Keratinocyte (primary cell): ENCODE measurements around the gene INPP5A.

ENCODE experiments used
- EZH2 ChIP-seq: IDR thresholded peaks from one replicate; pipeline ENCODE4 v1.6.1; 2012; ENCODE audit warnings: inconsistent platforms, mild to moderate bottlenecking, low read length, moderate library complexity
- TF ChIP-seq, protein P1 (sequence below), 3 experiments: IDR thresholded peaks in 1 of 3; conservative IDR thresholded peaks in 1 of 3; optimal IDR thresholded peaks in 1 of 3; 2 replicates in 2 of 3; 3 replicates in 1 of 3; pipeline versions ENCODE3 to v1.5.1; 2011; ENCODE audit warnings: low read length in 3 of 3, mild to moderate bottlenecking in 3 of 3, moderate library complexity in 2 of 3, control low read depth in 1 of 3, inconsistent platforms in 1 of 3; ENCODE audit not compliant: insufficient read depth in 2 of 3; ENCODE audit errors: extremely low read depth in 1 of 3

DNA sequence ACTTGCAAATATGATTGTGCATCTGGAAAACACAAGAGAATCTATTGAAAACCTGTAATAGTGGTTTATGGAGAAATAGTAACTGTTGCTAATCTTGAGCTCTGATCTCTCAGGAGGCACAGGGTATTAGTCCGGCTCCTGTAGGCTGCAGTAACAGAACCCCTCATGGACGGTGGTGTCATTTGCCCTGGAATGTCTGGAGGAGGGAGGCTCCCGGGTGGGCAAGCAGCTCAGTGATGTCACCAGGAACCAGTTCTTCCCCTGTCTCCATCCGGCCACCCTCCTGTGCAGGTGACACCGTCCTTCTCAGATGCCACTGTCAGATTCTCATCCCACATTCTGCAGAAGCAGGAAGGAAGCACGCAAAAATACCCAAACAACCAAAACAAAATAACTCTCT is 29.3 kb downstream of the INPP5A start:
- TF ChIP-seq, protein P1, sequence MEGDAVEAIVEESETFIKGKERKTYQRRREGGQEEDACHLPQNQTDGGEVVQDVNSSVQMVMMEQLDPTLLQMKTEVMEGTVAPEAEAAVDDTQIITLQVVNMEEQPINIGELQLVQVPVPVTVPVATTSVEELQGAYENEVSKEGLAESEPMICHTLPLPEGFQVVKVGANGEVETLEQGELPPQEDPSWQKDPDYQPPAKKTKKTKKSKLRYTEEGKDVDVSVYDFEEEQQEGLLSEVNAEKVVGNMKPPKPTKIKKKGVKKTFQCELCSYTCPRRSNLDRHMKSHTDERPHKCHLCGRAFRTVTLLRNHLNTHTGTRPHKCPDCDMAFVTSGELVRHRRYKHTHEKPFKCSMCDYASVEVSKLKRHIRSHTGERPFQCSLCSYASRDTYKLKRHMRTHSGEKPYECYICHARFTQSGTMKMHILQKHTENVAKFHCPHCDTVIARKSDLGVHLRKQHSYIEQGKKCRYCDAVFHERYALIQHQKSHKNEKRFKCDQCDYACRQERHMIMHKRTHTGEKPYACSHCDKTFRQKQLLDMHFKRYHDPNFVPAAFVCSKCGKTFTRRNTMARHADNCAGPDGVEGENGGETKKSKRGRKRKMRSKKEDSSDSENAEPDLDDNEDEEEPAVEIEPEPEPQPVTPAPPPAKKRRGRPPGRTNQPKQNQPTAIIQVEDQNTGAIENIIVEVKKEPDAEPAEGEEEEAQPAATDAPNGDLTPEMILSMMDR (optimal IDR thresholded peaks at IDR 0.05 in 1 of 3, IDR thresholded peaks at IDR 0.05 in 1 of 3, conservative IDR thresholded peaks at IDR 0.05 in 1 of 3; ENCODE audit: extremely low read depth in 1 of 3, insufficient read depth in 2 of 3, low read length in 3 of 3), result no peak
- no peak for TF ChIP-seq EZH2
